ENCODE data around the gene NOTUM.

The NOTUM gene

GRCh38 chr17:81978524-81979298 is 17.7 kb upstream of the NOTUM start:
- DNase-seq (ENCODE audit: low read depth in 2 of 3, low spot score in 2 of 3): no peak

- DNase-seq (ENCODE audit: low read depth in 2 of 3, low spot score in 2 of 3): peak; percentile 83 to 88 (median 86)
Measured at GRCh38 chr17:81977211-81977808, 16.3 kb upstream of the NOTUM start, which contains the start of gene ASPSCR1. Gene ASPSCR1, plus strand, starts transcription at chr17:81977629. Its CDS starts 18 bp downstream, at chr17:81977647.

- peak in 1 of 3 experiments; percentile 40 for DNase-seq (ENCODE audit: low read depth in 2 of 3, low spot score in 2 of 3)
Measured at GRCh38 chr17:81976332-81977210, 15.6 kb upstream of the NOTUM start.

- DNase-seq (ENCODE audit: low read depth in 2 of 3, low spot score in 2 of 3): no peak
Measured at GRCh38 chr17:81973432-81973831, 12.4 kb upstream of the NOTUM start.

GRCh38 chr17:81968850-81969812 is 8.1 kb upstream of the NOTUM start:
- no peak for DNase-seq (ENCODE audit: low read depth in 2 of 3, low spot score in 2 of 3)

GRCh38 chr17:81968396-81968745 is 7.4 kb upstream of the NOTUM start:
- DNase-seq (ENCODE audit: low read depth in 2 of 3, low spot score in 2 of 3): no peak

GRCh38 chr17:81967533-81968395 is 6.8 kb upstream of the NOTUM start:
- peak; percentile 68 to 75 (median 71) for DNase-seq (ENCODE audit: low read depth in 2 of 3, low spot score in 2 of 3)

GRCh38 chr17:81967244-81967532 is 6.2 kb upstream of the NOTUM start:
- no peak for DNase-seq (ENCODE audit: low read depth in 2 of 3, low spot score in 2 of 3)

GRCh38 chr17:81966343-81967243 is 5.6 kb upstream of the NOTUM start:
- DNase-seq (ENCODE audit: low read depth in 2 of 3, low spot score in 2 of 3): no peak

- DNase-seq (ENCODE audit: low read depth in 2 of 3, low spot score in 2 of 3): no peak
Measured at GRCh38 chr17:81964081-81964849, 3.3 kb upstream of the NOTUM start.

- no peak for DNase-seq (ENCODE audit: low read depth in 2 of 3, low spot score in 2 of 3)
Measured at GRCh38 chr17:81962499-81963441, 1.8 kb upstream of the NOTUM start.

GRCh38 chr17:81961521-81962498 is 823 bp upstream of the NOTUM start:
- DNase-seq (ENCODE audit: low read depth in 2 of 3, low spot score in 2 of 3): no peak

GRCh38 chr17:81960130-81960958 is 643 bp downstream of the NOTUM start:
- DNase-seq (ENCODE audit: low read depth in 2 of 3, low spot score in 2 of 3): no peak

GRCh38 chr17:81959362-81960129 is 1.4 kb downstream of the NOTUM start:
- peak in 2 of 3 experiments; percentile 55 to 62 for DNase-seq (ENCODE audit: low read depth in 2 of 3, low spot score in 2 of 3)

Data from activated CD8-positive, alpha-beta memory T cell treated with anti-CD3 and anti-CD28 coated beads for 48 hours (primary cell).